NCI-H2171 treated with DMSO at 0.1 percent for 48 hours (cell line): Measurements from ENCODE around the gene DNMT3A.
"Not testable (repeated sequence)": the region's sequence is repeated elsewhere in the genome, so short reads cannot be mapped to it uniquely, and the experiment has no call there.

Source experiments
- DNase-seq: peaks from one replicate; lab custom pipeline; 2025; lab: John Stamatoyannopoulos, UW

The DNMT3A gene

DNA sequence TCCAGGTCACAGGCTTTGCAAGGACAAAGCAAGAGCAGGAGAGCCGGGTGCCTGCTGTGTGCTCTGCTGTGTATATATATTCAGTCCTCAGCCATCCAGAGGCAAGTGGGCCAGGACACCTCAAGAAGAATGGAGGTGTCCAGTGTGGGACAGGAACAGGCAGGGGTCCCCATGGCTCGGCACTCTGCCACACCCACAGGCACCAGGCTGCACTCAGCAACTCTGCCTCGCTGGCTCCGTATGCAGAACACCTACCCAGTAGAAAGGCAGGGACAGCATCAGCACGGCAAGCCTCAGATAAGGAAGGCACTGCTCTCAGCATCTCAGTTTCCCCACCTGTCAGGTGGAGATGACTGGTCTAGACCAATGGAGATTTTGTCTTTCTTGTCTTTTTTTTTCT is 57.8 kb downstream of the DNMT3A start:
- DNase-seq: no peak

GRCh38 chr2:25281941-25282340 is 59.8 kb downstream of the DNMT3A start:
- DNase-seq: no peak

DNA sequence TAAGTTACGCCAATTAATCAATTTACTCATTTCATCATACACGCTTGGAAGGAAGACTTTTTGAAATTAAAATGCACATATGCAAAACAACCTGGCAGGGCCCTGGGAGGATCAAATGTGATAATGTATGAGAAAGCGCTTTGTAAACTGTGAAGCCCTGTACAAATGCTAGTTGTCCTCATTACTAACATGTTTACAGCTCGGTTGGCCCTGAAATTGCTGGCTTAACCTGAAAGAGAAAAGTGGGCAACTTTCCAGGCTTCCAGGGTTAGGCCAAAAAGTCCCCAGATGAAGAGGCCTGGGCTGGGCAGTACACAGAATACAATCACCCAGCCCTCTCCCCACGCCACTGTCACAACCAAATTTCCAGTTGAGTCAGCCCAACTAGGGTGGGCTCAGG is 60.2 kb downstream of the DNMT3A start:
- DNase-seq: no peak

GRCh38 chr2:25280051-25280687 is 61.6 kb downstream of the DNMT3A start:
- no peak for DNase-seq

- peak; percentile 20 for DNase-seq
Measured at GRCh38 chr2:25279091-25279651, 62.6 kb downstream of the DNMT3A start.

GRCh38 chr2:25276569-25277465 is 64.9 kb downstream of the DNMT3A start:
- no peak for DNase-seq

DNA sequence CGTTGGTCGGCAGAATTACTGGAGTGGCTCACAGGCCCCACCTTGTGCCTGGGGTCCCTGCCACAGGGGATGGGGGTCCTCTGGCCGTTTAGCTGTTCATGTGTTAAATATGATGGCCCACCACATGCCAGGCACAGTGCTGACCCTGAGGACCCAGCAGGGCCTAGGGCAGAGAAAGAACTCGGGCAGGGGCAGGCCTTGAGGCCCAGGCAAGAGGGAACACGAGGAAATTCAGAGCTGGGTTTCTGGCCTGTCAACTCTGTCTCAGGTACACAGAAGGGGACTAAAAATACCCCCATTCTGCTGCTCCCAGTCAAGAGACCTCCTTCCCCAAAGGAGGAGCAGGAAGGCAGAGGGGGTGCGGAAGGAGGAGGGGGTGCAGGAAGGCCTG is 66.2 kb downstream of the DNMT3A start:
- no peak for DNase-seq

DNA sequence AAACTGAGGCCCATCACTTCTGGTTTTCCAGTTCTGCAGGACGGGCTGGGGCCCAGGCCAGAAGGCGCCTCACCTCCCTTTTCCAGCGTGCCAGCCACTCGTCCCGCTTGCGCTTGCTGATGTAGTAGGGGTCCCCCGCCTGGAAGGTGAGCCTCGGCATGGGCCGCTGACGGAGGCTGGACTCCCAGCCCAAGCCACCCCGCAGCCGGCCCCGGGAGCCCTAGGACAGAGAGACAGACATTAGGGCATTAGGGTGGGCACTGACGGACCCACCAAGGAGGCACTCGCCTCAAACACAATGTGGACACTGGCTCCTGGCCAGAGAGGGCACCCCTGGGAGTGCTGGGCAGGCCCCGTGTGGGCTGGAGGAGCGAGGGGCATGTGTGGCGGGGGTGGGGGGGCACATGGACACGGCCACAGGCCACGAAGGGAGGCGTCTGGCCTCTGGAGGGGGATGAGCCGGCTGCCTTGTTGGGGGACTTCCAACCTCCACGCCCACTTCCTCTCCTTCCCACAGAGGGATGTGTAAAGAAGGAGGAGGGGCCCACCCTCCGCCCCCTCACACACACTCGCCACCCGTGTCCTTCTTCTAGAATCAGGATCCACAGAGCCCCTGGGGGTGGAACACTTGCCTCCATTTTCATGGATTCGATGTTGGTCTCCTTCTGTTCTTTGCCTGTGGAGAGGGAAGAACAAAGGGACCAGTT is 66.7 kb downstream of the DNMT3A start:
- DNase-seq: no peak

DNA sequence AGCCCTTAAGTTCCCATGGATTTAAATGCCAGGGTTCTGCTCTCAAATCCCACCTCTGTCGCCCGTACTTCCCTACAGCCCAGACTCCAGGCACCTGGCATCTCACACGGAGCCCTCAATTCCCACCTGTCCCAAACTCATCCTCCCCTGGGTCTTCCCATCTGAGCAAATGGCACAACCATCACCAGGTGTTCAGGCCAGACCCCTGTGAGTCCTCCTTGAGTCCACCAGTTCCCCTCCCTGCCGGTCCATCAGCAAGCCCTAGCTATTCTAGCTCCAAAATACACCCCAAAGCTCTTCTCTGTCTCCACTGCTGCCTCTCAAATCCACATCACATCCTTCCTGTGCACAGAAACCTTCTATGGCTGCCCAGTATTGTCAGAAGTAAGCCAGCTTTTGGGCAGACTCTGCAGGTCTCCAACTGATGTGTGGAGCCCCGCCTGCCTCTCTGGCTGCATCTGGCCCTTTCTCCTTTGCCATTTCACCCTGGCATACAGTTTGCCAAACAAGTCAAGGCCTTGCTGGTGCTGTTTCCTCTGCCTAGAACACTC is 67.7 kb downstream of the DNMT3A start:
- no peak for DNase-seq

GRCh38 chr2:25272705-25273104 is 69.0 kb downstream of the DNMT3A start:
- DNase-seq: not testable (repeated sequence)

DNA sequence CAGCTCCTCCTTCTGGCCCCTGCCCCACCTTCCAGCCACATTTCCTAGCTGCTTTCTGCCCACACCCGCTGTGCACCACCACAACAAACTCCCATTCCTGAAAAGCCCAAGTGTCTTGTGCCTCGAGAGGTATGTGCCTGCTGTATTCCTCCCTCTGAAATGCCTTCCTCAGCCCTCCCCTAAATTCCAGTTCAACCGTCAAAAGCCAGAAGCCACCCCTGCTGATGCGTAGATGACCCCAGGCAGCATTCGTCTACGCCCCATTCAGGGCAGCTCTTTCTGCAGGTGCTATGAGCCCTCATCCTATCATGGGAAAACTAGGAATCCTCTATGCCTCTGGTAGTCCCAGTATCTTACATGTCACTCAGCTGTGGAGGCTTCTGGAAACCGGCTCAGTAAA is 71.7 kb downstream of the DNMT3A start:
- no peak for DNase-seq

DNA sequence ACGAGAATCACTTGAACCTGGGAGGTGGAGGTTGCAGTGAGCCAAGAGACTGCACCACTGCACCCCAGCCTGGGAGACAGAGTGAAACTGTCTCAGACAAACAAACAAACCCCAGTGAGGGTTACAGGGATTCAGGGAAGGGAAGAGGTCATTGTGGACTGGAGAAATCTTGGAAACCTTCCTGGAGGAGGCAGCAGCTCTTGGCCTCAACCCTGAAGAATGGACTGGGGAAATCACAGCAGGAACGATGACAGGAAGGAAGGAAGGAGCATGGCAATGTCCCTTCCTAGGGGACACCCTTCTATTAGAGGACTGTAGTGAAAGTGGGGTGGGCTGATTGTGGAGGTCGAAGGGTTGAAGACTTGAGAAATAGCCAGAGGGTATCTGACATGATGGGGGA is 72.5 kb downstream of the DNMT3A start:
- no peak for DNase-seq

DNA sequence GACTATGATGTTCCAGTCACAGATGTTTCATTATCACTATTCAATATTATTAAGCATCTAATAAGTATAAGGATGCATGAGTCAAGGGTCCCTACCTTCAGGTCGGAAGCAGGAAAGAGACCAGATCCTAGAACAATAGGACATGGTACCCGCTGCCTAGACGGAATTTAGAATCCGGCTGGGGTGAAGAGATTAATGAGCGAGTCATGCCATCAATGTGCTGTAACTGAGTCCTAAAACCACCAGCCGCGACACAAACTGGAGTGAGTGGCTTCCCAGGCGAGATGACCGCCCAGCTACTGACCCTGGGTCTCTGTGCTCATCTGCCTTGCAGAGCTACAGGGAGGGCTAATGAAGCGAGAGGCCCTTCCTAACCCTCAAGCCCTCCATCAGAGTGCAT is 73.6 kb downstream of the DNMT3A start:
- DNase-seq: no peak

DNA sequence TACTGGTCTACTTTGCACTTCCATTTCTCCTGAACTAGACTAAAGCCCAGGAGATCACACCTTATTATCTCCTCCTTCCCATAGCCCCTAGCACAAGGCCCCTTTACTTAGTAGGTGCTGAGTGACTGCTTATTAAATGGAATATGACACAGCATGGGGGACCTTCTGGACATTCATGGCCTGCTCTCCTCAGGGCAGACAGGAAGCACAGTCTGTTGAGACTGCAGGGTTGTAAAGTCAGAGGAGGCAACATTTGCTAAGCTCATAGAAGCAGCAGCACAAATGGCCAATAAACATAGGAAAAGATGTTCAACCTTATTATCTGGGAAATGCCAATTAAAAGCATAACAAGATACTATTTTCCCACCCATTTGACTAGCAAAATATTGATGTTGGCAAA is 75.3 kb downstream of the DNMT3A start:
- no peak for DNase-seq

DNA sequence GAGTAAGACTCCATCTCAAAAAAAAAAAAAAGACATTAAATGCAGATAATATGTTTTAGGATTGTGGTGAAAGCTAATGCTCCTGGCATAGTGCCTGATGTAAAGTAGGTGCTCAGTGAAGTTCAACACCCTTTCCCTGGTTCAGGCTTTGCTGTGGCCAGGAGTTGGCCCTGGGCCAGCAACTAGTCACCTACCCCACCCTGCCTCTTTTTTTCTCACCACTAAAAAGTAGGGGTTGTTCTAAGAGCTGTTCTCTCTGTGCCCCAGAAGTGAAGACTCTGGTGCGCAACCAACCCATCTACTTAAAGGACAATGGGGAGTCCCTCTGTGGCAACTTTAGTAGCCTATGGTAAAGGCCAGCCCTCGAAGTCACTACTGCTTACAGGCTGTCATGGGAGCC is 75.9 kb downstream of the DNMT3A start:
- DNase-seq: peak; percentile 6

GRCh38 chr2:25265001-25265400 is 76.7 kb downstream of the DNMT3A start:
- DNase-seq: no peak

GRCh38 chr2:25262288-25262687 is 79.4 kb downstream of the DNMT3A start:
- no peak for DNase-seq

DNA sequence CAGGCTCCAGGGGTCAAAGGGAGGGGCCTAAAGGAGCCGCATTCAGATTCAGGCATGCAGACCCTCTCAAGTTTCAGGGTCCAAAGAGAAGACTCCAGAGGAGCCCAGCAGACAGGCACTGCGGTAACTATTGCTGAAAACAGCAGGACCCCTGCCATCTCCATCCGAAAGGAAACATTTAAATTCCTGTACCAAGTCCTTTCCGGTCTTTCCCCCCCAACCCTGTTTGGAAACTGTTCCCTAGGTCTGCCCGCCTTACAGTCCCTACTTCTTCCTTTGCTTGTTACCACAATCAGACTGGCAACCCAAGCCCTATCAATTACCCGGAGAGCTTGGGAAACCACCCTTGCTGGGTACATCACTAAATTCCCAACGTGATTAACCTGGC is 82.0 kb downstream of the DNMT3A start:
- DNase-seq: no peak

- no peak for DNase-seq
Measured at GRCh38 chr2:25258847-25259736, 82.6 kb downstream of the DNMT3A start.

DNA sequence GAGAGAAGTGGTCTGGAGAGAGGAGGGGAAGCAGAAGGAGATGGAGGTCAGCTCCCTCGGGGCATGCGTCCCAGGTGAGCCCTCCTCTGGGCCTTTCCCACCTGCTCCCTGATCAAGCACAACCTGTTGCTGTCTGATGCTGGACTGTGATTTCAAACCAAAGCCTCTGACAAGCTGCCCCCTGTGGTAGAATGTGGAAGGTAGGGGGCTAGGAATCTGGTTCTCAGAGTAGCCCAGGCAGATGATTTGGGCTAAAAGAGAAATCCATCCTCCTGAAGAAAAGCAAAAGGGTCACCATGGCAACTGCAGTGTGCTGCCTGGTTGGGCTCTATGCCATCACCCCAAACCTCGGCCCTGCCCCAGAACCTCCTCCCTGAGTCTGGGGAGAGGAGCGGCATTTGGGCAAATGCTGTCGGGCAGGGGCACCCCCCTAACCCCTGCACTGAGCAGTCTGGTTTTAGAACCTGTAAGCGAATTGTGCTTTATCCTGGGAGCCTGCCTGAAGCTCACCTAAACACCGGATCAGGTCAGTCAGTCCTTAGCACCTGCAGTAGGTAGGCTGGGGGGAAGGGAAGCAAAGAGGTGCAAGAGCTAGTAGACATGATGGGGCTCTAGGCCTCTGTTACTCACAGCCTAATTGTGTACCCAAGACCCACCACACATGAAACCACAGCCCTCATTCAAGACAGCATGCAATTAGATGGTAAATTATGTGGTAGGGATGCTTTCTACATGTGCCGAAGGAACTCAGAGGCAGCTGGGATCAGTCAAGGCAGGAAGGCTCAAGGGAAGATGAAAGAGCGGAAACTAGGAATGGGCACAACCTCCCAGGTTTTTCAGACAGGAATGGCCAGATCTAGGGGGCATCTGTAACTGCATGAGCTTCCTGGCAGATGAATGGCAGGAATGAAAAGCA is 83.5 kb downstream of the DNMT3A start:
- DNase-seq: no peak
